HepG2 (cell line): ENCODE data around the gene UBTF. TPM values are rescaled to one million over a fixed set of nuclear protein-coding genes. Genes with fewer than 3 reads are reported as not detected.

Experiments
- AGO2 ChIP-seq: fragments of 200-400 bp; formaldehyde crosslinking; optimal IDR thresholded peaks from 2 replicates; pipeline ENCODE3; 2017; ENCODE audit warnings: mild to moderate bottlenecking, low read depth, low read length, moderate library complexity
- ARID2 ChIP-seq: sonication (generic); formaldehyde crosslinking; IDR thresholded peaks from 2 replicates; pipeline ENCODE4 v1.8.1; 2022; ENCODE audit warnings: mild to moderate bottlenecking, missing genetic modification reagents, borderline replicate concordance
- BATF2 ChIP-seq: sonication (generic); formaldehyde crosslinking; IDR thresholded peaks from 2 replicates; pipeline ENCODE4 v1.8.0; 2022; ENCODE audit warnings: mild to moderate bottlenecking, missing genetic modification reagents, moderate library complexity
- HNRNPLL ChIP-seq: fragments of 200-400 bp; formaldehyde crosslinking; IDR thresholded peaks from 2 replicates; pipeline ENCODE4 v1.6.1; 2017; ENCODE audit warnings: mild to moderate bottlenecking, low read depth, low read length; ENCODE audit not compliant: poor library complexity, severe bottlenecking
- ISX ChIP-seq: sonication (generic); formaldehyde crosslinking; conservative IDR thresholded peaks from 2 replicates; pipeline ENCODE4 v1.5.0; 2020; ENCODE audit warnings: missing genetic modification reagents
- KDM4B ChIP-seq: sonication (generic); formaldehyde crosslinking; IDR thresholded peaks from 2 replicates; pipeline ENCODE4 v1.4.0; 2020; ENCODE audit warnings: missing genetic modification reagents
- NFAT5 ChIP-seq: sonication (generic); formaldehyde crosslinking; IDR thresholded peaks from 2 replicates; pipeline ENCODE4 v1.4.0; 2020; ENCODE audit warnings: missing genetic modification reagents
- NKX3-1 ChIP-seq: sonication (generic); formaldehyde crosslinking; IDR thresholded peaks from 2 replicates; pipeline ENCODE4 v1.5.0; 2020; ENCODE audit warnings: missing genetic modification reagents
- RAD21 ChIP-seq: fragments of 450-650 bp; formaldehyde crosslinking; IDR thresholded peaks from 2 replicates; pipeline ENCODE4 v1.5.0; 2020; ENCODE audit warnings: mild to moderate bottlenecking
- ZBTB10 ChIP-seq: sonication (generic); formaldehyde crosslinking; IDR thresholded peaks from 2 replicates; pipeline ENCODE4 v1.4.0; 2020; ENCODE audit warnings: missing genetic modification reagents, borderline replicate concordance
- ZNF691 ChIP-seq: sonication (generic); formaldehyde crosslinking; IDR thresholded peaks from 2 replicates; pipeline ENCODE4 v1.4.0; 2020; ENCODE audit warnings: missing genetic modification reagents, low read depth, mild to moderate bottlenecking, borderline replicate concordance
- polyA plus RNA-seq, 8 experiments: library from polyadenylated mRNA; depleted of rRNA in 3 of 8; stranded (reverse) in 7 of 8; unstranded in 1 of 8; fragments of >200 nt; fragmentation: Illumina TruSeq in 4 of 8; extraction: Trizol in 4 of 8; gene quantifications; 2 replicates each; pipeline versions ENCODE4 v1.2.1 to v1.2.3, GENCODE V29; 2011 to 2016; ENCODE audit warnings: low read depth in 4 of 8, missing spikeins in 1 of 8, mixed read lengths in 1 of 8; ENCODE audit not compliant: insufficient read depth in 1 of 8
- total RNA-seq, 5 experiments: library from RNA; depleted of rRNA; stranded (reverse); fragments of >200 nt; fragmentation: Illumina TruSeq; extraction: Trizol; gene quantifications; 2 replicates each; pipeline ENCODE4 v1.2.3, GENCODE V29; 2016; ENCODE audit warnings: low read depth in 1 of 5
- TF ChIP-seq, protein P1 (sequence below): sonication (generic); formaldehyde crosslinking; IDR thresholded peaks from 2 replicates; pipeline ENCODE4 v1.4.0; 2020; ENCODE audit warnings: missing genetic modification reagents

The UBTF gene
- total and polyA plus RNA-seq, 2 of the 13 experiments (the other 11 are each of a cell fraction or from before 2014, with no cell fraction given) = 15.2 to 60.9 TPM

GRCh38 chr17:44222112-44222869 is 2.8 kb upstream of the UBTF start (continued):
- TF ChIP-seq ZBTB10 = peak; percentile 75; the same call in 1 of the 2 replicates
- TF ChIP-seq, protein P1, sequence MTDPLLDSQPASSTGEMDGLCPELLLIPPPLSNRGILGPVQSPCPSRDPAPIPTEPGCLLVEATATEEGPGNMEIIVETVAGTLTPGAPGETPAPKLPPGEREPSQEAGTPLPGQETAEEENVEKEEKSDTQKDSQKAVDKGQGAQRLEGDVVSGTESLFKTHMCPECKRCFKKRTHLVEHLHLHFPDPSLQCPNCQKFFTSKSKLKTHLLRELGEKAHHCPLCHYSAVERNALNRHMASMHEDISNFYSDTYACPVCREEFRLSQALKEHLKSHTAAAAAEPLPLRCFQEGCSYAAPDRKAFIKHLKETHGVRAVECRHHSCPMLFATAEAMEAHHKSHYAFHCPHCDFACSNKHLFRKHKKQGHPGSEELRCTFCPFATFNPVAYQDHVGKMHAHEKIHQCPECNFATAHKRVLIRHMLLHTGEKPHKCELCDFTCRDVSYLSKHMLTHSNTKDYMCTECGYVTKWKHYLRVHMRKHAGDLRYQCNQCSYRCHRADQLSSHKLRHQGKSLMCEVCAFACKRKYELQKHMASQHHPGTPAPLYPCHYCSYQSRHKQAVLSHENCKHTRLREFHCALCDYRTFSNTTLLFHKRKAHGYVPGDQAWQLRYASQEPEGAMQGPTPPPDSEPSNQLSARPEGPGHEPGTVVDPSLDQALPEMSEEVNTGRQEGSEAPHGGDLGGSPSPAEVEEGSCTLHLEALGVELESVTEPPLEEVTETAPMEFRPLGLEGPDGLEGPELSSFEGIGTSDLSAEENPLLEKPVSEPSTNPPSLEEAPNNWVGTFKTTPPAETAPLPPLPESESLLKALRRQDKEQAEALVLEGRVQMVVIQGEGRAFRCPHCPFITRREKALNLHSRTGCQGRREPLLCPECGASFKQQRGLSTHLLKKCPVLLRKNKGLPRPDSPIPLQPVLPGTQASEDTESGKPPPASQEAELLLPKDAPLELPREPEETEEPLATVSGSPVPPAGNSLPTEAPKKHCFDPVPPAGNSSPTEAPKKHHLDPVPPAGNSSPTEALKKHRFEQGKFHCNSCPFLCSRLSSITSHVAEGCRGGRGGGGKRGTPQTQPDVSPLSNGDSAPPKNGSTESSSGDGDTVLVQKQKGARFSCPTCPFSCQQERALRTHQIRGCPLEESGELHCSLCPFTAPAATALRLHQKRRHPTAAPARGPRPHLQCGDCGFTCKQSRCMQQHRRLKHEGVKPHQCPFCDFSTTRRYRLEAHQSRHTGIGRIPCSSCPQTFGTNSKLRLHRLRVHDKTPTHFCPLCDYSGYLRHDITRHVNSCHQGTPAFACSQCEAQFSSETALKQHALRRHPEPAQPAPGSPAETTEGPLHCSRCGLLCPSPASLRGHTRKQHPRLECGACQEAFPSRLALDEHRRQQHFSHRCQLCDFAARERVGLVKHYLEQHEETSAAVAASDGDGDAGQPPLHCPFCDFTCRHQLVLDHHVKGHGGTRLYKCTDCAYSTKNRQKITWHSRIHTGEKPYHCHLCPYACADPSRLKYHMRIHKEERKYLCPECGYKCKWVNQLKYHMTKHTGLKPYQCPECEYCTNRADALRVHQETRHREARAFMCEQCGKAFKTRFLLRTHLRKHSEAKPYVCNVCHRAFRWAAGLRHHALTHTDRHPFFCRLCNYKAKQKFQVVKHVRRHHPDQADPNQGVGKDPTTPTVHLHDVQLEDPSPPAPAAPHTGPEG (CRISPR knock-in tag) = peak; percentile 90
- peak; percentile 21; the same call in 1 of the 2 replicates for TF ChIP-seq ISX (CRISPR knock-in tag)
- no peak for TF ChIP-seq BATF2 (CRISPR knock-in tag)
- no peak for TF ChIP-seq ARID2 (CRISPR knock-in tag)
- peak; percentile 21; the same call in 1 of the 2 replicates for TF ChIP-seq RAD21 (CRISPR knock-in tag)
- 0 out of 2 replicates have a peak, but pooled peaks have one; percentile 59 for TF ChIP-seq NKX3-1
- TF ChIP-seq HNRNPLL = peak; percentile 76
- 0 out of 2 replicates have a peak, but pooled peaks have one; percentile 16 for TF ChIP-seq KDM4B (CRISPR knock-in tag)
- TF ChIP-seq NFAT5 (CRISPR knock-in tag) = peak; percentile 61; the same call in 1 of the 2 replicates
- peak; percentile 96 for TF ChIP-seq AGO2
- peak; percentile 88 for TF ChIP-seq ZNF691 (CRISPR knock-in tag)
